Adipocyte (in vitro differentiated cells): ENCODE measurements around the gene NCOA6.

ENCODE experiments used
- DNase-seq: peaks from one replicate; pipeline ENCODE4 v3.0.0-alpha.2; 2015; ENCODE audit warnings: low read depth
- H3K27me3 ChIP-seq: replicated peaks from 2 replicates; pipeline ENCODE4 v1.7.0; 2013; ENCODE audit warnings: mild to moderate bottlenecking, low read length, moderate library complexity; ENCODE audit not compliant: control insufficient read depth, insufficient read depth
- H3K36me3 ChIP-seq: 2 replicates; pipeline ENCODE4 v1.7.0; 2013; ENCODE audit warnings: low read length, mild to moderate bottlenecking, moderate library complexity; ENCODE audit not compliant: control insufficient read depth, insufficient read depth, severe bottlenecking
- H3K4me1 ChIP-seq: 2 replicates; pipeline ENCODE4 v1.7.0; 2013; ENCODE audit warnings: mild to moderate bottlenecking, low read length, moderate library complexity; ENCODE audit not compliant: control insufficient read depth, insufficient read depth
- H3K4me3 ChIP-seq: 2 replicates; pipeline ENCODE4 v1.7.0; 2013; ENCODE audit warnings: mild to moderate bottlenecking, low read length, moderate library complexity
- H3K9ac ChIP-seq: 2 replicates; pipeline ENCODE4 v1.7.0; 2013; ENCODE audit warnings: mild to moderate bottlenecking, low read length, moderate library complexity
- H3K9me3 ChIP-seq: 2 replicates; pipeline ENCODE4 v1.7.0; 2013; ENCODE audit warnings: mild to moderate bottlenecking, low read length, moderate library complexity; ENCODE audit not compliant: control insufficient read depth

Gene NCOA6

DNA sequence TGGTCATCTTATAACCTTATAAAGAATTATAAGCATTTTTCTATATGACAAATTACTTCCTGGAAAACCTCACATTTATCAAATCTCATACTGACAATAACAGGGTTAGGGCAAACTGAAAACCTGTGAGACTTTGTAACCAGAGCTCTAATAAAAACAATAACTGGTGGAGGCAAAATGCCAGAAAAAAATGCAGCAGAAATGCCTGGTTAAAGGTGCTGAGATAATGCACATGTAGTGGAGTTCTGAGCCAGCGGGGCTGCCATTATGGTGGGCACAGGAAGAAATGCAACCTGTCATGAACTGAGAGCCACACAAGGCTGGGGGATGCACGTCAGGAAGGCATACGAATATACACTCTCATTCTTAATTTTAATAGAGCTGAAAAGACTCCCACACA is 53.0 kb downstream of the NCOA6 start:
- Histone ChIP-seq H3K9ac (no peak overlapping the region), H3K4me1 (peaks cover 33% of the 10 kb centered on the region), H3K9me3 (no peaks in the 10 kb centered on the region), H3K27me3 (no peaks in the 10 kb centered on the region), H3K36me3 (peaks cover 34% of the 10 kb centered on the region), H3K4me3 (no peak overlapping the region)
- DNase-seq = no peak

DNA sequence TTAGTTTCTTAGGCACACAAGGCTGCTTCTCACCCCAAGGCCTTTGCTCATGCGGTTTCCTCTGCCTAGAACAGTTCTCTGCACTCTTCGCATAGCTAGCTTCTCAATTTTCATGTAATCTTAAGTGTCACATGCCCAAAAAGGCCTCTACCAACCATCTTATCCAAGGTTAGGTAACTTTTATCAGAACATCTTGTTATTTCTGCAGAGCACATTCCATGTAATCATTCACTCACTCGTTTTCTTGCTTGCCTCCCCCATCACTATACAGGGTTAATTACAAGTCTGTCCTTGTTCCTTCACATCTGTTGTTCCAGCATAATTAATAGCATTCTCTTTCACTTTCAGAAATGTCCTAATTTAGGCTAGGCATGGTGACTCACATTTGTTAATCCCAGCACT is 53.8 kb downstream of the NCOA6 start:
- Histone ChIP-seq H3K4me3 (no peak overlapping the region), H3K4me1 (peaks cover 33% of the 10 kb centered on the region), H3K27me3 (no peaks in the 10 kb centered on the region), H3K9me3 (no peaks in the 10 kb centered on the region), H3K9ac (peak overlapping the region; percentile 44), H3K36me3 (peaks cover 40% of the 10 kb centered on the region)
- peak; percentile 57 for DNase-seq

- Histone ChIP-seq H3K4me1 (peaks cover 21% of the 10 kb centered on the region), H3K9ac (peak overlapping the region; percentile 24), H3K9me3 (no peaks in the 10 kb centered on the region), H3K36me3 (peaks cover 45% of the 10 kb centered on the region), H3K27me3 (no peaks in the 10 kb centered on the region), H3K4me3 (no peak overlapping the region)
- DNase-seq = peak; percentile 42
These were observed 57.4 kb downstream of the NCOA6 start for GRCh38 chr20:34768096-34768495.

DNA sequence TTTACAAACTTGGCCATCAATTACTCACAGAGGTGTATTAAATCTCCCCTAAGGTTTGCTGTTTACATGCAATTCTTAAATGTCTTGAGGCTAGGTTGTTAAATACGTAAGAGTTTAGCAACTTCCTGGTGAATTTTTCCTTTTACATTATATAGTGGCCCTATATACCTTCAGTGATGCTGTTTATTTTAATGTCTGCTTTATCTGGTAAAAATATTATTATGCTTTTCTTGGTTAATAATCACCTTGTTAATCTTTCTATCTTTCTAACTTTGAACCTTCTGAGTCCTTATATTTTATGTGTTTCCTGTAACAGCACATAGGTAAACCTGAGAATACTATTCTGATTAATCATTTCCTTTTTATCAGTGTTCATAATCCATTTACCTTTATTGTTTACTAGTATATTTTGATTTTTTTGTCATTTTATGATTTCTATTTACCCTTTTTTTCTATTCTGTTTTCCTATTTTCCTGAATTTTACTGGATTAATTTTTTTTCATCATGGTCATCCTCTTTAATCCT is 63.4 kb downstream of the NCOA6 start:
- Histone ChIP-seq H3K36me3 (peaks cover 86% of the 10 kb centered on the region), H3K4me1 (no peaks in the 10 kb centered on the region), H3K27me3 (no peaks in the 10 kb centered on the region), H3K4me3 (no peak overlapping the region), H3K9ac (no peak overlapping the region), H3K9me3 (no peaks in the 10 kb centered on the region)
- DNase-seq = no peak

- peaks cover 68% of the 10 kb centered on the region for H3K36me3 ChIP-seq
- DNase-seq = no peak
These were observed 70.1 kb downstream of the NCOA6 start for GRCh38 chr20:34755367-34755766.

GRCh38 chr20:34754611-34755010 is 70.8 kb downstream of the NCOA6 start:
- DNase-seq = no peak
- peaks cover 69% of the 10 kb centered on the region for H3K36me3 ChIP-seq

More at GRCh38 chr20:34755367-34755766, 70.1 kb downstream of the NCOA6 start:
- no peaks in the 10 kb centered on the region for H3K27me3 ChIP-seq
- no peak overlapping the region for H3K4me3 ChIP-seq
- H3K9ac ChIP-seq = no peak overlapping the region
- H3K9me3 ChIP-seq = no peaks in the 10 kb centered on the region
- H3K4me1 ChIP-seq = peaks cover 13% of the 10 kb centered on the region

GRCh38 chr20:34753706-34754461 is 71.6 kb downstream of the NCOA6 start:
- Histone ChIP-seq H3K4me1 (peaks cover 13% of the 10 kb centered on the region), H3K27me3 (no peaks in the 10 kb centered on the region), H3K4me3 (no peak overlapping the region), H3K36me3 (peaks cover 69% of the 10 kb centered on the region), H3K9me3 (no peaks in the 10 kb centered on the region), H3K9ac (no peak overlapping the region)
- DNase-seq = peak; percentile 80

More at GRCh38 chr20:34754611-34755010, 70.8 kb downstream of the NCOA6 start:
- H3K4me1 ChIP-seq = peaks cover 13% of the 10 kb centered on the region
- no peak overlapping the region for H3K9ac ChIP-seq
- H3K27me3 ChIP-seq = no peaks in the 10 kb centered on the region
- no peaks in the 10 kb centered on the region for H3K9me3 ChIP-seq
- no peak overlapping the region for H3K4me3 ChIP-seq

- Histone ChIP-seq H3K4me1 (peaks cover 23% of the 10 kb centered on the region), H3K27me3 (no peaks in the 10 kb centered on the region), H3K9me3 (no peaks in the 10 kb centered on the region), H3K9ac (no peak overlapping the region), H3K36me3 (peaks cover 58% of the 10 kb centered on the region), H3K4me3 (no peak overlapping the region)
- DNase-seq = no peak
These were observed 74.0 kb downstream of the NCOA6 start for GRCh38 chr20:34751453-34751852.

GRCh38 chr20:34750484-34750883 is 75.0 kb downstream of the NCOA6 start:
- H3K4me1 ChIP-seq = peaks cover 23% of the 10 kb centered on the region
- H3K9me3 ChIP-seq = no peaks in the 10 kb centered on the region
- H3K4me3 ChIP-seq = no peak overlapping the region
- no peak for DNase-seq
- H3K36me3 ChIP-seq = peaks cover 62% of the 10 kb centered on the region
- no peaks in the 10 kb centered on the region for H3K27me3 ChIP-seq
- no peak overlapping the region for H3K9ac ChIP-seq

DNA sequence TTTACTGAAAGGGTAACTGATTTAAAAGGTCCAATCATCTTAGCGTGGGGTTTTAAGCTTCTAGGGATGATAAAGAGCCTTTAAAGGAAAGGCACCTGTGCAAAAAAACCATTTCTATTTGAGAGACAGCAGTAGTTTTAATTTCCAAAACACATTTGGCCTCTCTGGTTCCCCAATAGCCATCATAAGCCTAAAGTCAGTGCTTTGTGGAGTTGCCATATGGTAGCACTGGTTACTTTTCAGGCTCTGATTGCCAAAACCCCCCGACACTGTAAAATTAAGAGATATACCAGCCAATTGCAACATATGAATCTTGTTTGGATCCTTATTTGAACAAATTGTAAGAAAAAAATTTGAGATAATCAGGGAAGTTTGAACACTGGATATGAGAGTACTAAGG is 76.7 kb downstream of the NCOA6 start:
- peaks cover 19% of the 10 kb centered on the region for H3K4me1 ChIP-seq
- peaks cover 68% of the 10 kb centered on the region for H3K36me3 ChIP-seq

GRCh38 chr20:34747479-34747878 is 78.0 kb downstream of the NCOA6 start:
- no peak for DNase-seq
- Histone ChIP-seq H3K27me3 (no peaks in the 10 kb centered on the region), H3K36me3 (peaks cover 80% of the 10 kb centered on the region), H3K9ac (peak overlapping the region; percentile 24), H3K9me3 (no peaks in the 10 kb centered on the region), H3K4me3 (no peak overlapping the region), H3K4me1 (peaks cover 16% of the 10 kb centered on the region)

More for the DNA sequence above, 76.7 kb downstream of the NCOA6 start:
- DNase-seq = no peak
- Histone ChIP-seq H3K27me3 (no peaks in the 10 kb centered on the region), H3K9ac (no peak overlapping the region), H3K9me3 (no peaks in the 10 kb centered on the region), H3K4me3 (no peak overlapping the region)
